Measurements from ENCODE around the gene PNPLA1. TPM values are rescaled to one million over a fixed set of nuclear protein-coding genes. Genes with fewer than 3 reads are reported as not detected.

The PNPLA1 gene
- total RNA-seq, 1 donor from 2014 or later: 0.26 TPM

DNA sequence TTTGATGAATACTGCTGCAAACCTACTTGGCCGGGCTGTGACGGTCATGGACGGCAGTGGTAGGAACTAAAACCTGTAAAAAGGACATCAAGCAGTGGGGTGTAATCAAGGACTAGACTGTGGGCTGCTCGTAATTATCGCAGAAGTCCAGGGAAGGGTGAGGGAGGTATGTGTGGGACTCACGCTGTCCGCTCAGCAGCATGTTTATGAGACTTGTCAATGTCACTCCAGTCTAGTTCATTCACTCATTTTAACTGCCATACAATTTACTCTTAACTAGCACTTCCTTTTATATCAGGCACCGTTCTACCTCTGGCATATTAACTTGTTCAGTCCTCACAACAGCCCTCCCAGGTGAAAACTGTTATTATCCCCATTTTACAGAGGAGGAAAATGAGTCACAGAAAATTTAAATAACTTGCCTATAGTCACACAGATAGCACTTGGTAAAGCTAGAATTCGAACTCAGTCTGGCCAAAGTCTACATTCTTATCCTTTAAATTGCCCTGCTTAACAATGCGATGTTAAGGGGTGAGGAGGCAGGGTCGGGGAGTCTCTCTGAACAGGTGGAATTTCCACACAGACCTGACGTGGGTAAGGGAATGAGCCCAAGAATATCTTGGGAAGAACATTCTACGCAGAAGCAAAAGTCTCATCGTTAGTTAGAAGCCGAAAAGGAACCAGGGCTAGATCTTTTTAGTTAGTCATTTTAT is 4.1 kb downstream of the PNPLA1 start:
- FAIRE-seq (no peak), DNase-seq (ENCODE audit: low read depth) (no peak)
- H3K4me3 ChIP-seq (ENCODE audit: low read depth, low read length): no peak overlapping the region
- TF ChIP-seq, protein P1, sequence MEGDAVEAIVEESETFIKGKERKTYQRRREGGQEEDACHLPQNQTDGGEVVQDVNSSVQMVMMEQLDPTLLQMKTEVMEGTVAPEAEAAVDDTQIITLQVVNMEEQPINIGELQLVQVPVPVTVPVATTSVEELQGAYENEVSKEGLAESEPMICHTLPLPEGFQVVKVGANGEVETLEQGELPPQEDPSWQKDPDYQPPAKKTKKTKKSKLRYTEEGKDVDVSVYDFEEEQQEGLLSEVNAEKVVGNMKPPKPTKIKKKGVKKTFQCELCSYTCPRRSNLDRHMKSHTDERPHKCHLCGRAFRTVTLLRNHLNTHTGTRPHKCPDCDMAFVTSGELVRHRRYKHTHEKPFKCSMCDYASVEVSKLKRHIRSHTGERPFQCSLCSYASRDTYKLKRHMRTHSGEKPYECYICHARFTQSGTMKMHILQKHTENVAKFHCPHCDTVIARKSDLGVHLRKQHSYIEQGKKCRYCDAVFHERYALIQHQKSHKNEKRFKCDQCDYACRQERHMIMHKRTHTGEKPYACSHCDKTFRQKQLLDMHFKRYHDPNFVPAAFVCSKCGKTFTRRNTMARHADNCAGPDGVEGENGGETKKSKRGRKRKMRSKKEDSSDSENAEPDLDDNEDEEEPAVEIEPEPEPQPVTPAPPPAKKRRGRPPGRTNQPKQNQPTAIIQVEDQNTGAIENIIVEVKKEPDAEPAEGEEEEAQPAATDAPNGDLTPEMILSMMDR (IDR thresholded peaks at IDR 0.05; ENCODE audit: insufficient read depth, low read length, severe bottlenecking): no peak
- H3K27me3 ChIP-seq (ENCODE audit: control insufficient read depth, insufficient read depth, low read length): no peaks in the 10 kb centered on the region
- no peaks in the 10 kb centered on the region for H3K36me3 ChIP-seq (ENCODE audit: control insufficient read depth, insufficient read depth, low read length)

DNA sequence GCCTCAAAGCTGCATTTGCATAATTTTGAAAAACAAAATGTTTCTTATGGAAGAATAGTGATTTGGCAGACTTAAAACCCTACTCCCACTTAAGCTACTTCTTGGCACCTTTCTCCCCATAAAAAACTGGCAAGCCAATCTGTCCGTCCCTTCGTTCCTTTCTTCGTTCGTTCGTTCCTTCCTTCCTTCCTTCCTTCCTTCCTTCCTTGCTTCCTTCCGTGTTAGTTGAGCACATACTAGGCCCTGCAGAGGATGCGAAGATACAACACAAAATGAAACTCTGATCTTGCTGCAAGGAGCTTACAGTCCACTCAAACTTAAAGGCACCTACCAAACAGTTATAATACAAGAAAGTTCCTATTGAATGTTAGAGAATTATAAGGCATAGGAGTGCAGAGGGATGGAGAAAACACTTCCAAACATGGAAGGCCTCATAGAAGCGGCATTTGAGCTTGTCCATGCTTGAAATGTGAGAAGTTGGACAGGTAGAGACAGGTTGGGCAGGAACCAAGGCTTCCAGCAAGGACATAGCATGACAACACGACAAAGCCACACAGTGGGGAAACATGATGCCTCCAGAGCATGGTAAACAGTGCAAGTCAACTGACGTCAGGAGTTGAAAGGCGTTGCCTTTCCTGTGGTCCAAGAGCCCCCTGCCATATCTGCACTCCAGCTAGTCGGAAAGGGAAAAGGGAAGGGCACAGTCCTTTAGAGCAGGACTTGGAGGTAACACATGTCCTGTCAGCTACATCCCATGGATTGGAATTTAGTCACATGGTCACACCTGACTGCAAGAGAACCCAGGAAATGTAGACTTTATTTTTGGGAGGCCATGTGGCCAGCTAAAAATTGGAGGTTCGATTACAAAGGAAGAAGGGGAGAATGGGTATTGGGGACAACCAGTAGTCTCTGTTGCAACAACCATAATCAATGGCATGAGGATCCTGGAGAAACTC is 7.0 kb downstream of the PNPLA1 start:
- no peaks in the 10 kb centered on the region for H3K36me3 ChIP-seq (ENCODE audit: control insufficient read depth, insufficient read depth, low read length)
- DNase-seq (ENCODE audit: low read depth) (peak; percentile 79), FAIRE-seq (no peak)
- TF ChIP-seq, protein P1 (IDR thresholded peaks at IDR 0.05; ENCODE audit: insufficient read depth, low read length, severe bottlenecking): no peak
- H3K4me3 ChIP-seq (ENCODE audit: low read depth, low read length): no peak overlapping the region
- no peaks in the 10 kb centered on the region for H3K27me3 ChIP-seq (ENCODE audit: control insufficient read depth, insufficient read depth, low read length)

DNA sequence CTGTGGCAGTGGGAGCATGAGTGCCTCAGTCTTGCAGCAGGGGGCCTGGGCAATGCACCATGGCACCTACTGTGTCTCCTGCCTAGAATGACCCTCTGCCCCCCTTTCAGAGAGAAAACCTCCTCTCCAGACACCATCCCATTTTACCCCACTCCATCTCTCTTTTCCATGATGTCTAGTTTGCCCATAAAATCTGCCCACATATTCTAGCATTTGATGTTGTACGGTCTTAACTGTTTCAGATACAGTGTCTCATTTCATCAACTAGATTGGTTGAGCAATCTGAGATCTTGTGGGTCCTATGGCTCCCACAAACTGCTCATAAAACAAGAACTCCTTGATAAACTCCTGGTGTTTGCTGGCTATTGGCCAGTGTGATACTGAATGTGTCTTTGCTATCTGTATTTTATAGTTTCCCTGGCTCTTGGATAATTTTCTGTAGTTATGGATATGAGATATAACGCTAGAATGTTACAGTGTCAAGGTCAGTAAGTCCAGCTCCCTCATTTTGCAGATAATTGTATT is 8.1 kb downstream of the PNPLA1 start:
- DNase-seq (ENCODE audit: low read depth) (no peak), FAIRE-seq (no peak)
- Histone ChIP-seq H3K4me3 (ENCODE audit: low read depth, low read length) (no peak overlapping the region), H3K36me3 (ENCODE audit: control insufficient read depth, insufficient read depth, low read length) (no peaks in the 10 kb centered on the region), H3K27me3 (ENCODE audit: control insufficient read depth, insufficient read depth, low read length) (no peaks in the 10 kb centered on the region)
- TF ChIP-seq, protein P1 (IDR thresholded peaks at IDR 0.05; ENCODE audit: insufficient read depth, low read length, severe bottlenecking): no peak

DNA sequence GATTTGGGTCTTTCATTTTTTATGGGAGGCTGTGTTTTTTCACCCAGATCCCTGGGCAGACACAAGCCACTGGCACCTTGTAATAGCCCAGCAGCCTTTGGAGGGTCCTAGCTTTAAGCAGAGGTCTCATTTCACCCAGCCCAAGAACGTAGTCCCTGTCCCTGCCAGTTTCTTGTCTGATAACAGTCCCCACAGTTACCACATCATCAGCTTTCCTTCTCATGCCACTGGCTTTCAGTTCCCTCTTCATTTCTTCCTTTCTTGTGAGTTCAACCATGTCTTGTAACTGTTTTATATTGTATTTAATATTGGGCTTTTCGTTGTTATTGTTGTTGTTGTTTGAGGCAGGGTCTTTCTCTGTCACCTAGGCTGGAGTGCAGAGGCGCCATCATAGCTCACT is 10.6 kb downstream of the PNPLA1 start:
- TF ChIP-seq, protein P1 (IDR thresholded peaks at IDR 0.05; ENCODE audit: insufficient read depth, low read length, severe bottlenecking): no peak
- no peak for FAIRE-seq

DNA sequence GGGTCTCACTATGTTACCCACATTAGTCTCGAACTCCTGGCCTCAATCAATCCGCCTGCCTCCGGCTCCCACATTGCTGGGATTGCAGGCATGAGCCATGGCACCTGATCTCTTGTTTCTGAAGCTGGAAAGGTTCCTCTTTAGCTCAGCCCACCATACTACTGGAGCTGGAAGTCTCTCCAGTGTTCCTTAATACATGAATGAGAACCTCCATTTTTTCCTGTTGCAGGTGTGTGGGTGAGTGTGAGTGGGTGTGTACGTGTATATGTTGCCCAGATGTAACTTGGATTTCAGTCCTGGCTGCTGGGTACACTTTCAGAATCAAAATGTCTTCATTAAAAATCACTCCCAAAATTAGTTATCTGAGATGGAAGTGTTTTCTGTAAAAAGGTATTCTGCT is 11.1 kb downstream of the PNPLA1 start:
- H3K27me3 ChIP-seq (ENCODE audit: control insufficient read depth, insufficient read depth, low read length): peaks cover 3% of the 10 kb centered on the region
- H3K4me3 ChIP-seq (ENCODE audit: low read depth, low read length): no peak overlapping the region
- TF ChIP-seq, protein P1 (IDR thresholded peaks at IDR 0.05; ENCODE audit: insufficient read depth, low read length, severe bottlenecking): no peak
- FAIRE-seq (no peak), DNase-seq (ENCODE audit: low read depth) (no peak)
- H3K36me3 ChIP-seq (ENCODE audit: control insufficient read depth, insufficient read depth, low read length): no peaks in the 10 kb centered on the region

More for the DNA sequence above, 10.6 kb downstream of the PNPLA1 start:
- Histone ChIP-seq H3K27me3 (ENCODE audit: control insufficient read depth, insufficient read depth, low read length) (peaks cover 3% of the 10 kb centered on the region), H3K36me3 (ENCODE audit: control insufficient read depth, insufficient read depth, low read length) (no peaks in the 10 kb centered on the region), H3K4me3 (ENCODE audit: low read depth, low read length) (no peak overlapping the region)
- DNase-seq (ENCODE audit: low read depth): no peak
